T-helper 17 cell (primary cell): Measurements from ENCODE around the gene IQCF2. TPM values are rescaled to one million over a fixed set of nuclear protein-coding genes. Genes with fewer than 3 reads are reported as not detected.
"Not testable (repeated sequence)": the region's sequence is repeated elsewhere in the genome, so short reads cannot be mapped to it uniquely, and the experiment has no call there.

ENCODE experiments used
- ATAC-seq: fragments of 150-1000 bp; cut with Tn5 transposase; 2 replicates; pipeline ENCODE4 v1.10.0; 2021; ENCODE audit warnings: mild to moderate bottlenecking, moderate library complexity
- DNase-seq, 3 donors: peaks; one replicate each; pipeline versions ENCODE4 v3.0.0 to v3.0.0-alpha.2; 2020 to 2021
- H3K9me3 ChIP-seq: one replicate; pipeline ENCODE4 v1.7.0; 2013; ENCODE audit warnings: low read length, mild to moderate bottlenecking; ENCODE audit not compliant: control insufficient read depth, poor library complexity, severe bottlenecking
- H3K27ac Mint-ChIP-seq: one replicate; pipeline ENCODE4 v1.8.0; 2022; ENCODE audit warnings: mild to moderate bottlenecking, moderate library complexity, mixed read lengths
- H3K27me3 Mint-ChIP-seq: one replicate; pipeline ENCODE4 v1.8.0; 2022; ENCODE audit warnings: mixed read lengths
- H3K36me3 Mint-ChIP-seq: one replicate; pipeline ENCODE4 v1.8.0; 2022; ENCODE audit warnings: low read depth, mixed read lengths
- H3K4me1 Mint-ChIP-seq: one replicate; pipeline ENCODE4 v1.8.0; 2022; ENCODE audit warnings: mild to moderate bottlenecking, mixed read lengths
- H3K4me3 Mint-ChIP-seq: one replicate; pipeline ENCODE4 v1.8.0; 2022; ENCODE audit warnings: mild to moderate bottlenecking, moderate library complexity, mixed read lengths
- total RNA-seq, 4 donors: library from RNA in 2 of 4; stranded (reverse) in 2 of 4; gene quantifications; one replicate each; pipeline ENCODE4 v1.2.3 and lab custom pipeline; 2022 to 2026

Gene IQCF2
- total RNA-seq, 2 donors from 2014 or later, result not detected

GRCh38 chr3:51855411-51855810, 6.0 kb upstream of the IQCF2 start:
- not testable (repeated sequence) for H3K27ac Mint-ChIP-seq, H3K4me1 Mint-ChIP-seq, H3K9me3 ChIP-seq, DNase-seq, H3K36me3 Mint-ChIP-seq, ATAC-seq, H3K4me3 Mint-ChIP-seq
- peaks cover 11% of the 10 kb centered on the region for H3K27me3 Mint-ChIP-seq

- Mint-ChIP-seq H3K4me1 (peaks cover 5% of the 10 kb centered on the region), H3K27me3 (peaks cover 11% of the 10 kb centered on the region), H3K27ac (no peak overlapping the region), H3K4me3 (no peak overlapping the region), H3K36me3 (no peaks in the 10 kb centered on the region)
- H3K9me3 ChIP-seq, result no peaks in the 10 kb centered on the region
- DNase-seq (no peak), ATAC-seq (no peak)
These were observed 1.5 kb downstream of the IQCF2 start for GRCh38 chr3:51862886-51863285.

- H3K9me3 ChIP-seq, H3K4me3 Mint-ChIP-seq, DNase-seq, ATAC-seq, H3K36me3 Mint-ChIP-seq, H3K27ac Mint-ChIP-seq, H3K4me1 Mint-ChIP-seq: not testable (repeated sequence)
- H3K27me3 Mint-ChIP-seq, result peaks cover 29% of the 10 kb centered on the region
These were observed 7.5 kb downstream of the IQCF2 start for GRCh38 chr3:51868896-51869295.

- Mint-ChIP-seq H3K36me3 (no peaks in the 10 kb centered on the region), H3K4me3 (no peak overlapping the region), H3K4me1 (peaks cover 2% of the 10 kb centered on the region), H3K27ac (no peak overlapping the region), H3K27me3 (peaks cover 29% of the 10 kb centered on the region)
- ATAC-seq (no peak), DNase-seq (no peak)
- no peaks in the 10 kb centered on the region for H3K9me3 ChIP-seq
These were observed 7.9 kb downstream of the IQCF2 start for GRCh38 chr3:51869304-51869703.

GRCh38 chr3:51873253-51873766, 11.9 kb downstream of the IQCF2 start:
- Mint-ChIP-seq H3K36me3 (no peaks in the 10 kb centered on the region), H3K27me3 (peaks cover 47% of the 10 kb centered on the region), H3K4me1 (peaks cover 7% of the 10 kb centered on the region), H3K27ac (no peak overlapping the region), H3K4me3 (no peak overlapping the region)
- ATAC-seq, result no peak
- H3K9me3 ChIP-seq, result no peaks in the 10 kb centered on the region
- DNase-seq, result no peak

DNA sequence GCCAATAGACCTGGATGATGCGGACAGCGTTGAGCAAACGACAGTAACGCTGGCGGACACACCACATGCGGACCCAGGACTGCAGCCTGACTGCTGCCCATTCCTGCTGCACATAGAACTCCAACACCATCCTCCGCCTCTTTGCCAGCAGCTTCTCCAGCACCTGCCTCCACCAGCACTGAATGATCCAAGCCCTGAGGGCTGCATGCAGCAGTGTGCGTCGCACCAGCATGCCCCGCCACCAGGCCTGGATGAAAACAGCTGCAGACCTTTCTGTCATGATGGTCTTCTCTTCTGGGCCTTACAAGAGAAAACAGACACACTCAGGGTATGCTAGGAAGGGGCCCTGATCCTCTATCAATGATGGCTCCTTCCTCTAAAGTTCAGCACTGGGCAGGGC, 12.5 kb downstream of the IQCF2 start:
- peaks cover 48% of the 10 kb centered on the region for H3K27me3 Mint-ChIP-seq

DNA sequence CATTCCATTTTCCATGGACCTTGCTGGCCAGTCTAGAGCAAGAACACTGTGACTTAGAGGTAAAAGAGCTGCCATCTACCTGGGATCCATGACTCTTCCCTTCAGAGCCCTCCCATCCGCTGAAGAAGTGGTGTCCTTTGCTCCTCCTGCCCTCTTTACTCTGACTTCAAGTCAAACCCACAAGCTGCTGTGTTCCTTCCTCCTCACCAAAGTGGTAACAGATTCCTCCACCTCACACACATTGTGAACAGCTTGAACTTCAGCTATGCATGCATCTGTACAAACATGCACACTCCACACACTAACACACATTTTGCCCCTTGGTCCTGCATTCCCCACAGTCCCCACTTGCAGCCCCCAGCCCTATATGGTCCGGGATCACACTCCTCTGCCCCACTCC, 13.0 kb downstream of the IQCF2 start:
- H3K27ac Mint-ChIP-seq, result no peak overlapping the region
- H3K4me1 Mint-ChIP-seq, result peaks cover 7% of the 10 kb centered on the region
- no peak for ATAC-seq
- no peaks in the 10 kb centered on the region for H3K9me3 ChIP-seq
- H3K27me3 Mint-ChIP-seq, result peaks cover 45% of the 10 kb centered on the region
- no peak for DNase-seq
- H3K4me3 Mint-ChIP-seq, result no peak overlapping the region
- H3K36me3 Mint-ChIP-seq, result no peaks in the 10 kb centered on the region

More for the DNA sequence above, 12.5 kb downstream of the IQCF2 start:
- peaks cover 7% of the 10 kb centered on the region for H3K4me1 Mint-ChIP-seq
- no peak overlapping the region for H3K4me3 Mint-ChIP-seq
- ATAC-seq (no peak), DNase-seq (no peak)
- H3K9me3 ChIP-seq, result no peaks in the 10 kb centered on the region
- no peaks in the 10 kb centered on the region for H3K36me3 Mint-ChIP-seq
- H3K27ac Mint-ChIP-seq, result no peak overlapping the region

- Mint-ChIP-seq H3K4me3 (no peak overlapping the region), H3K36me3 (no peaks in the 10 kb centered on the region), H3K27ac (no peak overlapping the region), H3K27me3 (peaks cover 46% of the 10 kb centered on the region), H3K4me1 (peaks cover 7% of the 10 kb centered on the region)
- no peaks in the 10 kb centered on the region for H3K9me3 ChIP-seq
- ATAC-seq, result no peak
- DNase-seq, result no peak
These were observed 13.5 kb downstream of the IQCF2 start for GRCh38 chr3:51874889-51875288.

GRCh38 chr3:51875501-51875900, 14.1 kb downstream of the IQCF2 start, which contains the start of gene IQCF5:
IQCF5 (minus strand) TSS chr3:51875601; CDS start chr3:51875531, 70 bp downstream.
- Mint-ChIP-seq H3K27ac (no peak within 1 kb of the TSS), H3K36me3 (no peaks in the 10 kb centered on the region), H3K4me1 (peaks cover 7% of the 10 kb centered on the region), H3K4me3 (no peak within 1 kb of the TSS), H3K27me3 (peaks cover 52% of the 10 kb centered on the region)
- DNase-seq (no peak), ATAC-seq (no peak)
- H3K9me3 ChIP-seq, result no peaks in the 10 kb centered on the region

DNA sequence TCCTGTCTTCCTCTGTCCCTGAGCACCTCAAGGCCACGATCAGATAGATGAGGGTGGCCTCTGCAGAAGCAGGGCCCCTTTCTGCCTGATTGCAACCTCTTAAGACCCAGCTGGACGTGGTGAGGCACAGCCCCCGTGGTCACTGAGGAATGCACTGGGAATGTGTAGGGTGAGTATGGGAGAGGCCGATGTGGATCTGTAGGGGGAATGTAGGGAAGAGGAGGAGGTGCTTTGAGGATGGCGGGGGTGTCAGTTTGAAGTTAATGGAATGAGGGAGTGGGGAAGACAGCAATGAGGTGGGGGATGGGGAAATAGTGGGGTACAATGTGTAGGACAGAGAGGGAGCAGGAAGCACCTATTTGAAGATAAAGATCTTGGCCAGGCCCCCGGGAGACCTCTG, 14.8 kb downstream of the IQCF2 start:
- Mint-ChIP-seq H3K4me1 (peaks cover 7% of the 10 kb centered on the region), H3K27me3 (peaks cover 49% of the 10 kb centered on the region), H3K36me3 (no peaks in the 10 kb centered on the region), H3K27ac (no peak overlapping the region), H3K4me3 (no peak overlapping the region)
- DNase-seq (no peak), ATAC-seq (no peak)
- no peaks in the 10 kb centered on the region for H3K9me3 ChIP-seq

- peaks cover 5% of the 10 kb centered on the region for H3K36me3 Mint-ChIP-seq
- no peak overlapping the region for H3K27ac Mint-ChIP-seq
- peaks cover 2% of the 10 kb centered on the region for H3K4me1 Mint-ChIP-seq
- no peak for DNase-seq
- no peak overlapping the region for H3K4me3 Mint-ChIP-seq
- H3K9me3 ChIP-seq, result no peaks in the 10 kb centered on the region
- H3K27me3 Mint-ChIP-seq, result peaks cover 59% of the 10 kb centered on the region
- ATAC-seq, result no peak
These were observed 18.5 kb downstream of the IQCF2 start for GRCh38 chr3:51879937-51880336.

DNA sequence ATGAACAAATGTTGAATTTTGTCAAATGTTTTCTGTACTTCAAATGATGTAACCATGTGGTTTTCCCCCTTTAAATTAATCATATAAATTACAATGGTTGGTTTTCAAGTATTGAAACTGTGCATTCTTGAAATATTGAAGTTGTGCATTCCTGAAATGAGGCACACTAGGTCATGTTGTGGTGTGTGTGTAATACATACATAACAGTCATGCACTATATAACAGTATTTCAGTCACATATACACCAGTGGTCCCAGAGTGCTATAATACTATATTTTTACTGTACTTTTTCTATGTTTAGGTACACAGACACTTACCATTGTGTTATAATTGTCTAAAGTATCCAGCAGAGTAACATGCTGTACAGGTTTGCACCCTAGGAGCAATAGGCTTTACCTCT, 25.0 kb downstream of the IQCF2 start:
- DNase-seq (no peak), ATAC-seq (no peak)
- no peaks in the 10 kb centered on the region for H3K9me3 ChIP-seq
- Mint-ChIP-seq H3K36me3 (peaks cover 5% of the 10 kb centered on the region), H3K27me3 (peaks cover 26% of the 10 kb centered on the region), H3K4me3 (no peak overlapping the region), H3K4me1 (peaks cover 2% of the 10 kb centered on the region), H3K27ac (no peak overlapping the region)

GRCh38 chr3:51887620-51888019, 26.2 kb downstream of the IQCF2 start:
- H3K4me1 Mint-ChIP-seq, result peaks cover 11% of the 10 kb centered on the region
- H3K36me3 Mint-ChIP-seq, result peaks cover 5% of the 10 kb centered on the region
- H3K27me3 Mint-ChIP-seq, result peaks cover 27% of the 10 kb centered on the region
- H3K4me3 Mint-ChIP-seq, result no peak overlapping the region
- ATAC-seq, result no peak
- DNase-seq, result no peak
- no peaks in the 10 kb centered on the region for H3K9me3 ChIP-seq
- no peak overlapping the region for H3K27ac Mint-ChIP-seq

DNA sequence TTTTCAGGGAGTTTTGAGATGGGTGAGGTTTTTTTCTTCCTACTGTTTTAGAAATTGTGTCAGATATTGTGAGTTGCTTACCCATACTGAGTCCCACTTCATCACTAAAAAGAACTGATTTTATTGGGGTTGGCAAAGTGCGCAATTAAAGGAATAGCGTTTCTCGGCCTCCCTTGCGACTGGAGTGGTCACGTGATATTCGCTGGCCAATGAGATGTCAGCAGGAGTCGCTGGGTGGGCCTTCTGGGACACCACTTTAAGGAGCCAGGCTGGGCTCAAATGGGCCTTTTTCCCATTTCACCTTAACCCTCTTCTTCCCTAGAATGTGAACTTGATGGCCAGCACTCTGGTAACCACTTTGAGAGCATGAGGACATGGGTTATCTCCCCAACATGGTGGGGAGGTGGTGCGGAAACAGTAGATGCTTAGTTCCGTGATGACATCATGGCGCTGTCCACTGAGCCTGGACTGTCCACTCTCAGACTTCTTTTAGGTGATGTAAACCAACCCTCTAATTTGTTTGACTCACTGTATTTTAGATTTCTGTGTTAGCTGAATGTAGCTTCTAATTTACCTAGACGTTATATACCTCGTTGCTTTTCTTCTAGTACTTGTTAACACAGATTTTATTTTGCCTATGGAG, 27.2 kb downstream of the IQCF2 start:
- DNase-seq (no peak), ATAC-seq (no peak)
- Mint-ChIP-seq H3K27me3 (peaks cover 33% of the 10 kb centered on the region), H3K4me1 (peaks cover 11% of the 10 kb centered on the region), H3K36me3 (peaks cover 5% of the 10 kb centered on the region), H3K27ac (no peak overlapping the region), H3K4me3 (no peak overlapping the region)
- no peaks in the 10 kb centered on the region for H3K9me3 ChIP-seq
